Ammon's horn (tissue), 1 donor: Measurements from ENCODE around the gene YTHDC1.
"Not testable (repeated sequence)": the region's sequence is repeated elsewhere in the genome, so short reads cannot be mapped to it uniquely, and the experiment has no call there.

Source experiments
- DNase-seq: peaks from one replicate; pipeline ENCODE4 v3.0.0-alpha.2; 2016; ENCODE audit warnings: low spot score

Gene YTHDC1

GRCh38 chr4:68349649-68350360, at the start of gene YTHDC1:
Gene YTHDC1, minus strand, starts transcription at chr4:68350090. Its CDS starts 337 bp downstream, at chr4:68349753.
- peak; percentile 98 for DNase-seq

- no peak for DNase-seq
Measured at GRCh38 chr4:68399306-68399705, 49.4 kb upstream of the YTHDC1 start.

- no peak for DNase-seq
Measured at GRCh38 chr4:68396756-68397155, 46.9 kb upstream of the YTHDC1 start.

- no peak for DNase-seq
Measured at GRCh38 chr4:68391436-68391835, 41.5 kb upstream of the YTHDC1 start.

- DNase-seq, result no peak
Measured at GRCh38 chr4:68390205-68390935, 40.5 kb upstream of the YTHDC1 start.

GRCh38 chr4:68389386-68389913, 39.6 kb upstream of the YTHDC1 start:
- not testable (repeated sequence) for DNase-seq

- DNase-seq, result no peak
Measured at GRCh38 chr4:68388347-68388865, 38.5 kb upstream of the YTHDC1 start.

GRCh38 chr4:68385267-68385666, 35.4 kb upstream of the YTHDC1 start:
- DNase-seq, result no peak

GRCh38 chr4:68383115-68383514, 33.2 kb upstream of the YTHDC1 start:
- no peak for DNase-seq

GRCh38 chr4:68378226-68378625, 28.3 kb upstream of the YTHDC1 start:
- no peak for DNase-seq

GRCh38 chr4:68375667-68376559, 26.0 kb upstream of the YTHDC1 start:
- DNase-seq, result peak; percentile 89

- peak; percentile 96 for DNase-seq
Measured at GRCh38 chr4:68373513-68373912, 23.6 kb upstream of the YTHDC1 start.

- DNase-seq, result no peak
Measured at GRCh38 chr4:68372588-68372987, 22.7 kb upstream of the YTHDC1 start.

GRCh38 chr4:68369142-68369805, 19.4 kb upstream of the YTHDC1 start:
- no peak for DNase-seq

- DNase-seq, result no peak
Measured at GRCh38 chr4:68368691-68369131, 18.8 kb upstream of the YTHDC1 start.

- DNase-seq, result no peak
Measured at GRCh38 chr4:68367835-68368234, 17.9 kb upstream of the YTHDC1 start.

GRCh38 chr4:68366600-68366999, 16.7 kb upstream of the YTHDC1 start:
- DNase-seq, result no peak

- DNase-seq, result no peak
Measured at GRCh38 chr4:68365068-68365467, 15.2 kb upstream of the YTHDC1 start.

- DNase-seq, result no peak
Measured at GRCh38 chr4:68361146-68361589, 11.3 kb upstream of the YTHDC1 start.

- no peak for DNase-seq
Measured at GRCh38 chr4:68360231-68360968, 10.5 kb upstream of the YTHDC1 start.

GRCh38 chr4:68359508-68359907, 9.6 kb upstream of the YTHDC1 start:
- DNase-seq, result no peak
